SU-DHL-6 (cell line): ENCODE results near the gene CSF3R.

ENCODE experiments used
- EZH2phosphoT487 ChIP-seq: fragments of 200-600 bp; sonication (generic), shearing (Covaris generic); conservative IDR thresholded peaks from 2 replicates; pipeline ENCODE4 v1.6.1; 2018; ENCODE audit warnings: mild to moderate bottlenecking, antibody characterized with exemption, low read length, moderate library complexity, mixed read lengths
- TF ChIP-seq, protein P1 (sequence below): fragments of 200-600 bp; sonication (generic); IDR thresholded peaks from one replicate; pipeline ENCODE4 v1.5.1; 2017; ENCODE audit warnings: antibody characterized with exemption, mild to moderate bottlenecking, low read length, moderate library complexity; ENCODE audit not compliant: insufficient read depth, poor library complexity, severe bottlenecking

DNA sequence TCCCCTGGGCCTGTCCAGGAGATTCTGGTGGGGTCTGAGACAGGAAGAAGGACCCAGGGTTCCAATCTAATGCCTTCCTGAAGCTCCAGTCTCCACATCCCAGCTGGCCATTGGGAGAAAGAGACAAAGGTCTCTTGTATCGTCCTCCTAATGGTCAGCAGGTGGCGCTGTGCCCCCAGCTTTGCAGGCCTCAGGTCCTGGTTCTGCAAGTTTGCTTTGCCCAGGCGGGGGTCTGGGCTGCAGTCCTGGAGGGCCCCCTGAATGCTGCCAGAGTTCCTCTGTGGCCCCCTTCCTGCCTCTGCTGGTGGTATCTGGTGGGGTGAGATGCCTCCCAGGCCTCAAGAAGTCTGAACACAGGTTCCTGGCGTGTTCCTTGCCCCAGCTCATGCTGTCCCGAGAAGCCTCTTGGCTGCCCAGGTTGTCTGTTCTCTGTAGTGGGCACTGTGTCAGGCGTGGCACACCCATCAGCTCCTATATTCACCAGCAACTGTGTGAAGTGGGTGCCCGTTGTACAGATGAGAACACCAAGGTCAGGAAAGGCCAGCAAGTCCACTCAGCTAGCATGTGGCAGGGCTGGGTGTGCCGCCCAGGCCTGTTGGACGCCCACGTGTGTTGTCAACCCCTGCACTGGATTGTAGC is 33.8 kb upstream of the CSF3R start:
- TF ChIP-seq, protein P1, sequence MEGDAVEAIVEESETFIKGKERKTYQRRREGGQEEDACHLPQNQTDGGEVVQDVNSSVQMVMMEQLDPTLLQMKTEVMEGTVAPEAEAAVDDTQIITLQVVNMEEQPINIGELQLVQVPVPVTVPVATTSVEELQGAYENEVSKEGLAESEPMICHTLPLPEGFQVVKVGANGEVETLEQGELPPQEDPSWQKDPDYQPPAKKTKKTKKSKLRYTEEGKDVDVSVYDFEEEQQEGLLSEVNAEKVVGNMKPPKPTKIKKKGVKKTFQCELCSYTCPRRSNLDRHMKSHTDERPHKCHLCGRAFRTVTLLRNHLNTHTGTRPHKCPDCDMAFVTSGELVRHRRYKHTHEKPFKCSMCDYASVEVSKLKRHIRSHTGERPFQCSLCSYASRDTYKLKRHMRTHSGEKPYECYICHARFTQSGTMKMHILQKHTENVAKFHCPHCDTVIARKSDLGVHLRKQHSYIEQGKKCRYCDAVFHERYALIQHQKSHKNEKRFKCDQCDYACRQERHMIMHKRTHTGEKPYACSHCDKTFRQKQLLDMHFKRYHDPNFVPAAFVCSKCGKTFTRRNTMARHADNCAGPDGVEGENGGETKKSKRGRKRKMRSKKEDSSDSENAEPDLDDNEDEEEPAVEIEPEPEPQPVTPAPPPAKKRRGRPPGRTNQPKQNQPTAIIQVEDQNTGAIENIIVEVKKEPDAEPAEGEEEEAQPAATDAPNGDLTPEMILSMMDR: peak; percentile 85
- TF ChIP-seq EZH2phosphoT487: no peak
